HepG2 (cell line): Measurements from ENCODE around the gene SNX3. TPM values are rescaled to one million over a fixed set of nuclear protein-coding genes. Genes with fewer than 3 reads are reported as not detected.

Source experiments
- CENPT ChIP-seq: sonication (generic); formaldehyde crosslinking; IDR thresholded peaks from 2 replicates; pipeline ENCODE4 v1.8.0; 2022; ENCODE audit warnings: low read depth, mild to moderate bottlenecking, moderate library complexity, missing genetic modification reagents
- EEA1 ChIP-seq: sonication (generic); formaldehyde crosslinking; IDR thresholded peaks from 2 replicates; pipeline ENCODE4 v1.5.1; 2020; ENCODE audit warnings: mild to moderate bottlenecking, missing genetic modification reagents, borderline replicate concordance
- FIP1L1 ChIP-seq: fragments of 200-400 bp; formaldehyde crosslinking; IDR thresholded peaks from 2 replicates; pipeline ENCODE4 v1.6.1; 2018; ENCODE audit warnings: low read depth, mild to moderate bottlenecking, low read length, moderate library complexity, borderline replicate concordance; ENCODE audit not compliant: insufficient read depth
- HOXA5 ChIP-seq: sonication (generic); formaldehyde crosslinking; IDR thresholded peaks from 2 replicates; pipeline ENCODE4 v1.4.0; 2020; ENCODE audit warnings: missing genetic modification reagents
- IKZF4 ChIP-seq: sonication (generic); formaldehyde crosslinking; IDR thresholded peaks from 2 replicates; pipeline ENCODE4 v1.5.1; 2020; ENCODE audit warnings: borderline replicate concordance, mild to moderate bottlenecking, low read depth, missing genetic modification reagents; ENCODE audit errors: not compliant biosample characterization
- KAT8 ChIP-seq: IDR thresholded peaks from 2 replicates; pipeline ENCODE4 v1.6.1; 2016; ENCODE audit warnings: missing genetic modification reagents, missing compliant biosample characterization
- LBX2 ChIP-seq: sonication (generic); formaldehyde crosslinking; IDR thresholded peaks from 2 replicates; pipeline ENCODE4 v1.5.0; 2020; ENCODE audit warnings: missing genetic modification reagents, mild to moderate bottlenecking, borderline replicate concordance
- NRL ChIP-seq: sonication (generic); formaldehyde crosslinking; IDR thresholded peaks from 2 replicates; pipeline ENCODE4 v1.5.0; 2020; ENCODE audit warnings: missing genetic modification reagents, mild to moderate bottlenecking, moderate library complexity, borderline replicate concordance
- PPARG ChIP-seq: conservative IDR thresholded peaks from 2 replicates; pipeline ENCODE4 v1.6.1; 2016; ENCODE audit warnings: missing biosample characterization, missing genetic modification reagents
- SIN3B ChIP-seq: fragments of 150-350 bp; IDR thresholded peaks from 2 replicates; pipeline ENCODE4 v1.6.1; 2014; ENCODE audit warnings: low read length
- SP5 ChIP-seq: IDR thresholded peaks from 2 replicates; pipeline ENCODE4 v1.6.1; 2016; ENCODE audit warnings: low read depth, borderline replicate concordance
- STAT5B ChIP-seq: sonication (generic); formaldehyde crosslinking; IDR thresholded peaks from 2 replicates; pipeline ENCODE4 v1.4.0; 2020; ENCODE audit warnings: missing genetic modification reagents
- ZFP1 ChIP-seq: IDR thresholded peaks from 2 replicates; pipeline ENCODE4 v1.6.1; 2016
- ZNF235 ChIP-seq: sonication (generic); formaldehyde crosslinking; IDR thresholded peaks from 2 replicates; pipeline ENCODE4 v1.8.1; 2023; ENCODE audit warnings: mild to moderate bottlenecking, missing genetic modification reagents, borderline replicate concordance
- ZNF326 ChIP-seq: sonication (generic); formaldehyde crosslinking; IDR thresholded peaks from 2 replicates; pipeline ENCODE4 v1.4.0; 2020; ENCODE audit warnings: missing genetic modification reagents, borderline replicate concordance
- ZNF629 ChIP-seq: sonication (generic); formaldehyde crosslinking; conservative IDR thresholded peaks from 2 replicates; pipeline ENCODE4 v1.5.0; 2020; ENCODE audit warnings: missing genetic modification reagents
- ZNF678 ChIP-seq: sonication (generic); formaldehyde crosslinking; IDR thresholded peaks from 2 replicates; pipeline ENCODE4 v1.4.0; 2020; ENCODE audit warnings: mild to moderate bottlenecking, missing genetic modification reagents
- ZNF709 ChIP-seq: sonication (generic); formaldehyde crosslinking; IDR thresholded peaks from 2 replicates; pipeline ENCODE4 v1.5.0; 2020; ENCODE audit warnings: mild to moderate bottlenecking, missing genetic modification reagents
- ZNF761 ChIP-seq: sonication (generic); formaldehyde crosslinking; conservative IDR thresholded peaks from 2 replicates; pipeline ENCODE4 v1.4.0; 2020; ENCODE audit warnings: mild to moderate bottlenecking, missing genetic modification reagents
- ZNF768 ChIP-seq: sonication (generic); formaldehyde crosslinking; IDR thresholded peaks from 2 replicates; pipeline ENCODE4 v1.4.0; 2020; ENCODE audit warnings: missing genetic modification reagents
- polyA plus RNA-seq, 8 experiments: library from polyadenylated mRNA; depleted of rRNA in 3 of 8; stranded (reverse) in 7 of 8; unstranded in 1 of 8; fragments of >200 nt; fragmentation: Illumina TruSeq in 4 of 8; extraction: Trizol in 4 of 8; gene quantifications; 2 replicates each; pipeline versions ENCODE4 v1.2.1 to v1.2.3, GENCODE V29; 2011 to 2016; ENCODE audit warnings: low read depth in 4 of 8, missing spikeins in 1 of 8, mixed read lengths in 1 of 8; ENCODE audit not compliant: insufficient read depth in 1 of 8
- total RNA-seq, 5 experiments: library from RNA; depleted of rRNA; stranded (reverse); fragments of >200 nt; fragmentation: Illumina TruSeq; extraction: Trizol; gene quantifications; 2 replicates each; pipeline ENCODE4 v1.2.3, GENCODE V29; 2016; ENCODE audit warnings: low read depth in 1 of 5
- TF ChIP-seq, protein P1 (sequence below): sonication (generic); formaldehyde crosslinking; IDR thresholded peaks from 2 replicates; pipeline ENCODE4 v1.5.0; 2020; ENCODE audit warnings: mild to moderate bottlenecking, missing genetic modification reagents
- TF ChIP-seq, protein P2 (sequence below): sonication (generic); formaldehyde crosslinking; IDR thresholded peaks from 2 replicates; pipeline ENCODE4 v1.5.1; 2020; ENCODE audit warnings: missing genetic modification reagents, mild to moderate bottlenecking, borderline replicate concordance
- TF ChIP-seq, protein P3 (sequence below): IDR thresholded peaks from 2 replicates; pipeline ENCODE4 v1.6.1; 2012; ENCODE audit warnings: low read length, improper control_type of control experiment

SNX3 gene
- total and polyA plus RNA-seq, 2 of the 13 experiments (the other 11 are each of a cell fraction or from before 2014, with no cell fraction given), result 84.9 to 226 TPM

DNA sequence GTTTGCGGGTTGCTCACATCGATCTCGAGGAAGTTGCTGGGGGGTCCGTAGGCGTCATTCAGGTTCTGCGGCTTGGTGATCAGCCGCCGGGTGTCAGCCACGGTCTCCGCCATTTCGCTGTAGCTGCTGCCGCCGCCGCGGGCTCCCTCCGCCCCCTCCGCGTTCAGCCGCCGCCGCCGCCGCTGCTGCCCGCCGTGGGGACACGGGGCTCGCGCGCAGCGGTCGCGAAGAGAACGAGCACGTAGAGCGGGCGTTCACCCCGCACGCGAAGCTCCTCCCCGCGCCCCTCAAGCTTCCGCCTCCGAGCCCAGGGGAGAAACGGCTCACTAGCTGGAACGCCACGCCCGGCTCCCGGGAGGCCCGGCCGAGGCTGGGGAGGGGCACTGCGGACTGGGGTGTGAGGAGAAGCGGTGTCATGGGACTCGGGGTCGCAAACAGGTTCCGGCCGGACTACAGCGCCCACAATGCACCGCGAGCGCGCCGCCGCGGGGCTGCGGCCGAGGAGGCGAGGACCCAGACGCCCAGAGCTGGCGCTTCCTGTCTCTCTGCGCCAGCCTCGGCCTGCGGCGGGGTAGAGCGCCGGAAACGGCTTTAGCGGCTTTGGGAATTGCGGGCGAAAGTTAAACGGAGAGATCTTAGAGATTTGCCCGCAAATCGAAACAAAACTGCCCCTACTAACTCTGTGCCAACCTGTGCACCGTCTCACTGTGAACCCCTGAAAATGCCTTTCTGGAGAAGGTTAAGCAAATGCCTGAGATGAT is at the start of gene SNX3 (continued):
- TF ChIP-seq, protein P1, sequence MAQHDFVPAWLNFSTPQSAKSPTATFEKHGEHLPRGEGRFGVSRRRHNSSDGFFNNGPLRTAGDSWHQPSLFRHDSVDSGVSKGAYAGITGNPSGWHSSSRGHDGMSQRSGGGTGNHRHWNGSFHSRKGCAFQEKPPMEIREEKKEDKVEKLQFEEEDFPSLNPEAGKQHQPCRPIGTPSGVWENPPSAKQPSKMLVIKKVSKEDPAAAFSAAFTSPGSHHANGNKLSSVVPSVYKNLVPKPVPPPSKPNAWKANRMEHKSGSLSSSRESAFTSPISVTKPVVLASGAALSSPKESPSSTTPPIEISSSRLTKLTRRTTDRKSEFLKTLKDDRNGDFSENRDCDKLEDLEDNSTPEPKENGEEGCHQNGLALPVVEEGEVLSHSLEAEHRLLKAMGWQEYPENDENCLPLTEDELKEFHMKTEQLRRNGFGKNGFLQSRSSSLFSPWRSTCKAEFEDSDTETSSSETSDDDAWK (CRISPR knock-in tag), result no peak
- no peak for TF ChIP-seq EEA1 (CRISPR knock-in tag)
- TF ChIP-seq, protein P2, sequence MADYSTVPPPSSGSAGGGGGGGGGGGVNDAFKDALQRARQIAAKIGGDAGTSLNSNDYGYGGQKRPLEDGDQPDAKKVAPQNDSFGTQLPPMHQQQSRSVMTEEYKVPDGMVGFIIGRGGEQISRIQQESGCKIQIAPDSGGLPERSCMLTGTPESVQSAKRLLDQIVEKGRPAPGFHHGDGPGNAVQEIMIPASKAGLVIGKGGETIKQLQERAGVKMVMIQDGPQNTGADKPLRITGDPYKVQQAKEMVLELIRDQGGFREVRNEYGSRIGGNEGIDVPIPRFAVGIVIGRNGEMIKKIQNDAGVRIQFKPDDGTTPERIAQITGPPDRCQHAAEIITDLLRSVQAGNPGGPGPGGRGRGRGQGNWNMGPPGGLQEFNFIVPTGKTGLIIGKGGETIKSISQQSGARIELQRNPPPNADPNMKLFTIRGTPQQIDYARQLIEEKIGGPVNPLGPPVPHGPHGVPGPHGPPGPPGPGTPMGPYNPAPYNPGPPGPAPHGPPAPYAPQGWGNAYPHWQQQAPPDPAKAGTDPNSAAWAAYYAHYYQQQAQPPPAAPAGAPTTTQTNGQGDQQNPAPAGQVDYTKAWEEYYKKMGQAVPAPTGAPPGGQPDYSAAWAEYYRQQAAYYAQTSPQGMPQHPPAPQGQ (CRISPR knock-in tag), result no peak
- no peak for TF ChIP-seq ZNF629 (CRISPR knock-in tag)
- peak; percentile 70; the same call in 1 of the 2 replicates for TF ChIP-seq SP5 (CRISPR knock-in tag)
- TF ChIP-seq, protein P3, sequence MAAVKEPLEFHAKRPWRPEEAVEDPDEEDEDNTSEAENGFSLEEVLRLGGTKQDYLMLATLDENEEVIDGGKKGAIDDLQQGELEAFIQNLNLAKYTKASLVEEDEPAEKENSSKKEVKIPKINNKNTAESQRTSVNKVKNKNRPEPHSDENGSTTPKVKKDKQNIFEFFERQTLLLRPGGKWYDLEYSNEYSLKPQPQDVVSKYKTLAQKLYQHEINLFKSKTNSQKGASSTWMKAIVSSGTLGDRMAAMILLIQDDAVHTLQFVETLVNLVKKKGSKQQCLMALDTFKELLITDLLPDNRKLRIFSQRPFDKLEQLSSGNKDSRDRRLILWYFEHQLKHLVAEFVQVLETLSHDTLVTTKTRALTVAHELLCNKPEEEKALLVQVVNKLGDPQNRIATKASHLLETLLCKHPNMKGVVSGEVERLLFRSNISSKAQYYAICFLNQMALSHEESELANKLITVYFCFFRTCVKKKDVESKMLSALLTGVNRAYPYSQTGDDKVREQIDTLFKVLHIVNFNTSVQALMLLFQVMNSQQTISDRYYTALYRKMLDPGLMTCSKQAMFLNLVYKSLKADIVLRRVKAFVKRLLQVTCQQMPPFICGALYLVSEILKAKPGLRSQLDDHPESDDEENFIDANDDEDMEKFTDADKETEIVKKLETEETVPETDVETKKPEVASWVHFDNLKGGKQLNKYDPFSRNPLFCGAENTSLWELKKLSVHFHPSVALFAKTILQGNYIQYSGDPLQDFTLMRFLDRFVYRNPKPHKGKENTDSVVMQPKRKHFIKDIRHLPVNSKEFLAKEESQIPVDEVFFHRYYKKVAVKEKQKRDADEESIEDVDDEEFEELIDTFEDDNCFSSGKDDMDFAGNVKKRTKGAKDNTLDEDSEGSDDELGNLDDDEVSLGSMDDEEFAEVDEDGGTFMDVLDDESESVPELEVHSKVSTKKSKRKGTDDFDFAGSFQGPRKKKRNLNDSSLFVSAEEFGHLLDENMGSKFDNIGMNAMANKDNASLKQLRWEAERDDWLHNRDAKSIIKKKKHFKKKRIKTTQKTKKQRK, result no peak
- peak; percentile 45; the same call in 1 of the 2 replicates for TF ChIP-seq ZFP1 (CRISPR knock-in tag)
- TF ChIP-seq SIN3B, result no peak
- peak; percentile 19; the same call in 1 of the 2 replicates for TF ChIP-seq HOXA5 (CRISPR knock-in tag)
- TF ChIP-seq STAT5B (CRISPR knock-in tag), result no peak
- TF ChIP-seq IKZF4 (CRISPR knock-in tag), result no peak
- no peak for TF ChIP-seq FIP1L1
- peak; percentile 55; the same call in 1 of the 2 replicates for TF ChIP-seq ZNF235 (CRISPR knock-in tag)
- TF ChIP-seq CENPT (CRISPR knock-in tag), result no peak
- TF ChIP-seq LBX2 (CRISPR knock-in tag), result no peak
- no peak for TF ChIP-seq ZNF768 (CRISPR knock-in tag)
- TF ChIP-seq ZNF761 (CRISPR knock-in tag), result 0 out of 2 replicates have a peak, but pooled peaks have one; percentile 79
- no peak for TF ChIP-seq NRL (CRISPR knock-in tag)
- peak; percentile 74; the same call in 1 of the 2 replicates for TF ChIP-seq ZNF709 (CRISPR knock-in tag)
- TF ChIP-seq KAT8, result peak; percentile 87
- no peak for TF ChIP-seq ZNF678 (CRISPR knock-in tag)
- TF ChIP-seq ZNF326, result no peak
- peak; percentile 35; the same call in 1 of the 2 replicates for TF ChIP-seq PPARG (CRISPR knock-in tag)
